ENCODE measurements around the gene PPP2R5E.

The PPP2R5E gene

GRCh38 chr14:63438065-63438757, 105.0 kb downstream of the PPP2R5E start:
- peak overlapping the region; percentile 23 for H3K4me3 ChIP-seq (ENCODE audit: low read depth, low read length)
- DNase-seq (ENCODE audit: low read depth) = peak; percentile 95

- H3K4me3 ChIP-seq (ENCODE audit: low read depth, low read length) = no peak overlapping the region
- no peak for DNase-seq (ENCODE audit: low read depth)
These were observed 106.7 kb downstream of the PPP2R5E start for GRCh38 chr14:63436286-63437098.

- H3K4me3 ChIP-seq (ENCODE audit: low read depth, low read length) = no peak overlapping the region
- peak; percentile 59 for DNase-seq (ENCODE audit: low read depth)
These were observed 107.3 kb downstream of the PPP2R5E start for GRCh38 chr14:63435838-63436237.

GRCh38 chr14:63435204-63435603, 108.0 kb downstream of the PPP2R5E start:
- H3K4me3 ChIP-seq (ENCODE audit: low read depth, low read length) = no peak overlapping the region
- no peak for DNase-seq (ENCODE audit: low read depth)

GRCh38 chr14:63432888-63433552, 110.2 kb downstream of the PPP2R5E start:
- DNase-seq (ENCODE audit: low read depth) = no peak

GRCh38 chr14:63432228-63432627, 110.9 kb downstream of the PPP2R5E start:
- no peak for DNase-seq (ENCODE audit: low read depth)
- no peak overlapping the region for H3K4me3 ChIP-seq (ENCODE audit: low read depth, low read length)

More at GRCh38 chr14:63432888-63433552, 110.2 kb downstream of the PPP2R5E start:
- no peak overlapping the region for H3K4me3 ChIP-seq (ENCODE audit: low read depth, low read length)

- no peak overlapping the region for H3K4me3 ChIP-seq (ENCODE audit: low read depth, low read length)
- no peak for DNase-seq (ENCODE audit: low read depth)
These were observed 111.7 kb downstream of the PPP2R5E start for GRCh38 chr14:63431466-63431865.

GRCh38 chr14:63428486-63428885, 114.7 kb downstream of the PPP2R5E start:
- DNase-seq (ENCODE audit: low read depth) = no peak
- H3K4me3 ChIP-seq (ENCODE audit: low read depth, low read length) = no peak overlapping the region

- H3K4me3 ChIP-seq (ENCODE audit: low read depth, low read length) = no peak overlapping the region
- DNase-seq (ENCODE audit: low read depth) = no peak
These were observed 116.3 kb downstream of the PPP2R5E start for GRCh38 chr14:63426838-63427352.

GRCh38 chr14:63423889-63424288, 119.3 kb downstream of the PPP2R5E start:
- H3K4me3 ChIP-seq (ENCODE audit: low read depth, low read length) = no peak overlapping the region
- DNase-seq (ENCODE audit: low read depth) = no peak

GRCh38 chr14:63423381-63423780, 119.8 kb downstream of the PPP2R5E start:
- no peak overlapping the region for H3K4me3 ChIP-seq (ENCODE audit: low read depth, low read length)
- DNase-seq (ENCODE audit: low read depth) = no peak

- no peak overlapping the region for H3K4me3 ChIP-seq (ENCODE audit: low read depth, low read length)
- no peak for DNase-seq (ENCODE audit: low read depth)
These were observed 121.3 kb downstream of the PPP2R5E start for GRCh38 chr14:63421919-63422318.

- DNase-seq (ENCODE audit: low read depth) = no peak
- H3K4me3 ChIP-seq (ENCODE audit: low read depth, low read length) = no peak overlapping the region
These were observed 122.0 kb downstream of the PPP2R5E start for GRCh38 chr14:63421226-63421625.

- no peak for DNase-seq (ENCODE audit: low read depth)
- no peak overlapping the region for H3K4me3 ChIP-seq (ENCODE audit: low read depth, low read length)
These were observed 125.2 kb downstream of the PPP2R5E start for GRCh38 chr14:63418020-63418419.

GRCh38 chr14:63413009-63413408, 130.2 kb downstream of the PPP2R5E start:
- no peak overlapping the region for H3K4me3 ChIP-seq (ENCODE audit: low read depth, low read length)
- DNase-seq (ENCODE audit: low read depth) = no peak

GRCh38 chr14:63406333-63406732, 136.8 kb downstream of the PPP2R5E start:
- no peak for DNase-seq (ENCODE audit: low read depth)
- H3K4me3 ChIP-seq (ENCODE audit: low read depth, low read length) = no peak overlapping the region

- DNase-seq (ENCODE audit: low read depth) = no peak
These were observed 137.5 kb downstream of the PPP2R5E start for GRCh38 chr14:63405715-63406114.

GRCh38 chr14:63404906-63405305, 138.3 kb downstream of the PPP2R5E start:
- no peak for DNase-seq (ENCODE audit: low read depth)
- H3K4me3 ChIP-seq (ENCODE audit: low read depth, low read length) = no peak overlapping the region

More at GRCh38 chr14:63405715-63406114, 137.5 kb downstream of the PPP2R5E start:
- no peak overlapping the region for H3K4me3 ChIP-seq (ENCODE audit: low read depth, low read length)

GRCh38 chr14:63401646-63402045, 141.5 kb downstream of the PPP2R5E start:
- no peak for DNase-seq (ENCODE audit: low read depth)
- no peak overlapping the region for H3K4me3 ChIP-seq (ENCODE audit: low read depth, low read length)

GRCh38 chr14:63398952-63399351, 144.2 kb downstream of the PPP2R5E start:
- no peak for DNase-seq (ENCODE audit: low read depth)
- no peak overlapping the region for H3K4me3 ChIP-seq (ENCODE audit: low read depth, low read length)

All from skeletal muscle cell (primary cell).